HG02973 (cell line): ENCODE results near the gene MDP1.

Experiments
- ATAC-seq: cut with Tn5 transposase; IDR thresholded peaks from one replicate; pipeline ENCODE4 v1.9.1; 2021; ENCODE audit warnings: moderate library complexity; ENCODE audit not compliant: unreplicated experiment

Gene MDP1

DNA sequence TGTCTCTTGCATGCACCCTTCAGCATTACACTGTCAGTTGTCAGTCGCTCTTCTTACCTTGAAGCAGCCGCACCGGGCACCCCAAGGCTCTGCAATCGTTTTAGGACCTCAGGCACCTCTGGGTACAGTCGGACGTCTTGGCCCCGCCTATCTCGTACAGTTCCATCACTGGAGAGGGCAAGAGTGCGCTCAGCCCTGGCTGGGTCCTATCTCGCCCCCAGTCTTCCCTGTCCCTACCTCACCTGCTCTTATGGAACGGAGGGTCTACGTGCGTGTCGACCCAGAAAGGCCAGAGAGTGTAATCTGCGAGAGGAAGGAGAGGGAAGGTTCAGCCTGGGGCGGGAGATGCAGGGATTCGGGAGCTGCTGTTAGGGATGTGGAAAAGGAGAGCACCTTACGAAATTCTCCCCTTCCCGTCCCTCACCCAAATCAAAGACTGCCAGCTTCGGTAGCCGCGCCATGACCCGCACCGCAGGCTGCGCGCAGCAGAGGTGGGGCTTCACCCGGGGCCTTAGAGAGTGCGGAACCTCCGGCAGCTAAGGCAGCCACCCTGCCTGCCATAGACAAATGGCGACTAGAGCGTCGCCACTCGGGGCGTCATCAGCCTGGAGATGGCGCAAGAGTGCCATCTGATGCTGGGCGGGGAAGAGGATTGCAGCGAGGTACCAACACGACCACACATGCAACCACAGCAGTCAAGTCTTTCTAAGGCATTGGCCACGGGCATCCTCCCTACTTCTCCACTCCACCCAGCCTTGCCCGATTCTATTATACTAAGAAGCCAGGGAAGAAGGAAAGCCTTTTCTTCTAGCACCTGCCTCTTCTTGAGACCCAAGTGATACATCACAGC is at the start of gene MDP1:
Gene MDP1 (minus strand): TSS at position 572 of the 850 bp plus-strand sequence. CDS start 111 bp downstream, at position 461.
- peak; percentile 57 for ATAC-seq

DNA sequence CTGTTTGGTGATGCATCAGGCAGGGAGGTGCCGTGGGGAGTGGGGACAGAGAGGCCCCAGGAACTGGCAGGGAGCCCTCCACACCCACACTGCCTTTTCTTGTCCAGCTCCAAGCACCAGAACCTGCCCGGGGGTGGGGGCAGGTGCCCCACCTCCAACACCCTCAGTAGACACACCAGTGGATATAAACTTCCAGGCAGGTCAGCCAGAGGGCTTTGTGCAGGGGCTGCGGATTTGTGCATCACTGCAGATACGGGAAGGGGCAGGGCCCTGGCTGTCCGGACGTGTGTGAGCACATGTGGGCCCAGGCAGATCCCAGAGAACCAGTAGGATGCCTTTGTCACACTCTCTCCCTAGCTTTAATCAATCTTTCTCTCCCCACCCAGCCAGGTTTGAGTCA is 48.4 kb upstream of the MDP1 start:
- no peak for ATAC-seq

DNA sequence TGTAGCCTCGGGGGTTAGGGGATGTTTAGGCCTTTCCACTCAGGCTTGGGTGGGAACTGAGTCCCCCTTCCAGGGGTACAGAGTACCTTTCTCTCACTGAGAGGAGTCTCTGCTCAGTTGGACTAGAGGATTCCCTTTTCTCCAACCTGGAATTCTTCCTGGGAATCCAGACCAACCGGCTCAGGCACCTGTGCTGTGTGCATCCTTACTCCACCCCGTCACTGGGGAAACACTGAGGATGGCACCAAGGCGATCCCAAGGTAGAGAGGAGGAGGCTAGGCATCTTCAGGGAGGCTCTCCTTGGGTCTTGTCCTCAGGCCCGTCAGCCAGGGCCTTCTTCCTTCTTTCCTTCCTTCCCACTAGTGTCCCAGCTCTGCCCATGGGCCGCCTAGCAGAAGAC is 48.0 kb upstream of the MDP1 start:
- ATAC-seq: no peak

DNA sequence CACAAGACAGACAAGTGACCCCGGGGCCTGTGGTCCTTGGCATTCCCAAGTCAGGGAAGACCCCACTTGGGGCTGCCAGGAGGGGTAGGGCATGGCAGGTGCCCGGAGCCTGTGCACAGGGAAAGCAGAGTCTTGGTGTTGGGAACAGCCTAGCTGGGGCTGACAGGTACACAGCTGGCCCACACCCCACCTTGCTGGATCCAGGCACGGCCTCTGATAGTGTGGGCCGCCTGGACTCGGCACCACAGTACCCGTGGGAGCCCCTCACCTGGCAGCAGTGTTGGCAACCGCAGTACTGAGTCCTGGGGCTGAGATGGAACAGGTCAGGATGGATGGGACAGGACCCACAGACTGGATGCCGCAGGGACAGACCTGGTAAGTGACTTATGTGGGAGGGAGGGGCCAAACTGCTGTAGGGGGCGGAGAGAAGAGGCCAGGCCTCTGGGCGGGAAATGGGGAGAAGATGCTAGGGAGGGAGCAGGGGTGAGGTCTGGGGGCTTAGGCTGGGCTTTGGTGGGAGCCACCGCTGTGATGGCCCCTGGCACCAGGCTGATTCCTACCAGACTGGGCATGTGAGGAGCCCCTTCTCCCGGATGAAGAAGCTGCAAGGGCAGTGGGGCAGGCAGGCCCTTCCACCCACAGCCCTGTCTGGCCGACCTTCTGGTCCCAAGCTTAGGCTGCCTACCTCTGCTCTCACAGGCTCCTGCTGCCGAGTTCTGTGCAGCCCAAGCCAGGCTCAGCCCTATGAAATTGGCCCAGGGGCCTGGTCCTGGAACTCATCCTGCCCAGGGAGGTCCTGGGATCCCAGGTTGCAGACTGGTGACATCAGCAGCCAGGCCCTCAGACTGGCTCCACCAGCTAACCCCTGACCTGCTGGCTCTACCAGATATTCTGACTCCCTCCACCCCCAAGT is 47.2 kb upstream of the MDP1 start, which contains the start of gene TGM1:
Gene TGM1 (minus strand): TSS at position 357 of the 913 bp plus-strand sequence. CDS start 825 bp downstream, outside the sequence.
- ATAC-seq: no peak

DNA sequence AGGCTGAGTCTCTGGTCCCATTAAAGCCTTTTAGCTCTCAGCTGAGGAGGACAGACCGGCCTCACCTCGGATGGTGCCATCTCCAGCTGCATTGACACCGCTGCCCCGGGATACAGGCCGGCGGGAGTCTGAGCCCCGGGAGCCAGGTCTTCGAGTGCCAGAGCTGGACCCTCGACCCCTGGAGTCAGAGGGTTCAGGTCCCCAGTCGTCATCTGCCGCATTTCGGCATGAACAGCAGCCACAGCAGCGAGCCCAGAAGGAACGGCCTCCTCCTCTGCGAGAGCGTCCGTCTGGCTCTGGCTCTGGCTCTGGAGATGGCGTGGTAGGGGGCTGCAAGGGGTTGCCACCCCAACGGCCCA is 46.1 kb upstream of the MDP1 start:
- ATAC-seq: no peak

DNA sequence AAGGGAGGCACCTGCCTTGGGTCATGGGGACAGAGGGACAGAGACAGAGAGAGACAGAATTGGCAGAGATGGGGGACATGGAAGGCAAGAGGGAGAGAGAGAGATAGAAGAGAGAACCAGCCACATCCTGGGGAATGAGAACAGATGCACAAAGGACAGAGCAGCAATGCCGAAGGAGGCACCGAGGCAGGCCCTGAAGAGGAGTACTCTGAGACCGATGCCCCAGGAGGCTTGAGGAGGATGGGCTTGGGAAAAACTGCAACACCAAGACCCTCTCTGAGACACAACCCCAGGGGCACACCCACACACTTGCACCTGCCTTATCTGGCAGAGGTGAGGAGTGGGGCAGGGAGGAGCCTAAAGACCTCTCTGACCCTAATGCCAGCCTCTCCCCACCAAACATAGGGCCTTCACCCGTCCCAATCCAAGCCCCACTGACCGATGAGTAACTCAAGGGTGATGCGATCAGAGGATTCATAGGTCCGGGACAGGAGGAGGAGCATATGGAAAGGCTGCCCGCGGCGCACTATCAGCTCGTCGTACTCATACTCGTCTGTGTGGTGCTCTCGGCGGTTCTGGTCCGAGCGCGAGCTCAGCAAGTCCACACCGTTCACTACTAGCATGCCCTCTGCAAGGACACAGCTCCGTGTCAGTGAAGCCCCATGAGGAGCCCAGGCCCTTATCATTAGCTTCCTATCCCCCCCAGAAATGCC is 45.5 kb upstream of the MDP1 start:
- no peak for ATAC-seq

DNA sequence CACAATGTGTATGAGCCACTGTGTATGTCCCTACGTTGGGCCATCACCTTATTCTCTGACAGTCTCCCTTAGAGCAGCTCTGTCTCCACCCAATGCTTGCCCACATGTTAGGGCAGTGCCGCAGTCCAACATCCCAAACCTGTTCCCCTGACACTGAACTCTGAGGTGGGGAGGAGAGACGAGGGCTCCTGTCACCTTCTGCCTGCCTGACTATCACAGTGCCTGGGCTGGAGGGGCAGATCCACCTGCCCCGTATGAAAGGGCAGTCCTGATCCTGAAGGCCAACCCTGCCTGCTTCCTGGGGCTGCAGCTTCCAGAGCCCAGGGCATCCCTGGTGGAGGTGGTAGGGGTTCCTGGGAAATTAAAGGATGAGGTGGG is 44.9 kb upstream of the MDP1 start:
- ATAC-seq: no peak

DNA sequence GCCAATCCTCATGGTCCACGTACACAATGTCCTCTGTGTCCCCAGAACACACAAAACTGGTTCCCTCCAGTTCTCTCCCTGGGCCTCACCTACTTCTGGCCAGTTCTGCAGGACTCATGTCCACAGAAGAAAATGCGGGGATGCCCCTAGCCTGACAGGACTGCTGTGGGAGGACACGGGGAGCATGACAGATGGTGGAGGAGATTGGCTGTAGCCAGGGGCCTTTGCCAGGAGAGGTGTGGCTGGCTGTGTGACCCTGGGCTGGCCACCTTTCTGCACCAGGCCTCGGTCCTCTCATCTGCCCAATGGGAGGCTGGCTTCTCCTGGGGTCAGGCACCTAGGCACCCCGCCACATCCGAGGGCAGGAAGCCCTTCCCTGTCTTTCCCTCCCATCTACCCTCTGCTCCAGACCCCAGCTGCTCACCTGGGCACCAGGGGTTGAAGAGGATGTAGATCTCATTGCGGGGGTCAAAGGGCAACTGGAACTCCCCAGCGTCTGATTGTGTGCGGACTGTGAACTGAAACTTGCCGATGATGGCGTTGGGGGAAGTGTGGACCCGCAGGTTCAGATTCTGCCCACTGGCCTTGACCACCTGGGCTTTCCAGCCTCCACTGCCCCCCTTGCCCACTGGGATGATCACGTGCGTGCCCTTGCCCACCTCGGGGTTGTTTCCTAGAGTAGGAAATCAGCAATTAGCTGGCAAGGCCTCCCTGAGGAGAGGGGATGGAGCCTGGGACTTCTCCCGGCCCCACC is 44.3 kb upstream of the MDP1 start:
- ATAC-seq: no peak

DNA sequence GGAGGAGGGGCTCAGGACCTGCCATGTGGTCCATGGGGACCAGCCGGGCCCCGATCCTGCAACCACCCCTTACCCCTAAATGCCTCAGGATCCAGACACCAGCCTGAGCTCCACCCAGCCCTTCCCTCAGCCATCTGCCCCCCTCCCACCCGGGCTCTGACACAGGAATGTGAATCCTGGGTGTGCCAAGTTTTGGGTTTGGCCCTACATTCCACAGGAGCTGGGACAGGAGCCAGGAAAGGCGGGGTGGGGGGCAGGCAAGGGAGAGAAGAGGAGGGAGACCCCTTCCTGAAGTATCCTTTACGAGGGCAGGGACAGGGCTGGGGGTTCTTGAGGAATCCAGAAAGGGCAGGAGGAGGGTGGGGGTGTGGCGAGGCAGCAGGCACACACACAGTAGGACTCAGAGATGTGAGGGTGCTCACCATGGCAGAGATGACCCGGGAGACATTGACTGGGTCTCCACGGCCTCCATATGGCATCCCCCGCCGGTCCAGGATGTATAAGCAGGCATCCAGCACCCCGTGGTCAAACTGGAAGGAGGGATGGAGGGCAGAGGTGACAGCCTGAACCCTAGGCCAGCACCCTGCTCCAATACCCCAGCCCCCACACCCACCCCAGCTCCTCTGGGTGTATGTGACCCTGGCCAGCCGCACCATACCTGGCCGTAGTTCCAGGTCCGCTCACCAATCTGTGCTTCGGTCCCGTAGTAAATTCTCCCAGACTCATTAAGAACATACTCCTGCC is 43.6 kb upstream of the MDP1 start:
- ATAC-seq: no peak

DNA sequence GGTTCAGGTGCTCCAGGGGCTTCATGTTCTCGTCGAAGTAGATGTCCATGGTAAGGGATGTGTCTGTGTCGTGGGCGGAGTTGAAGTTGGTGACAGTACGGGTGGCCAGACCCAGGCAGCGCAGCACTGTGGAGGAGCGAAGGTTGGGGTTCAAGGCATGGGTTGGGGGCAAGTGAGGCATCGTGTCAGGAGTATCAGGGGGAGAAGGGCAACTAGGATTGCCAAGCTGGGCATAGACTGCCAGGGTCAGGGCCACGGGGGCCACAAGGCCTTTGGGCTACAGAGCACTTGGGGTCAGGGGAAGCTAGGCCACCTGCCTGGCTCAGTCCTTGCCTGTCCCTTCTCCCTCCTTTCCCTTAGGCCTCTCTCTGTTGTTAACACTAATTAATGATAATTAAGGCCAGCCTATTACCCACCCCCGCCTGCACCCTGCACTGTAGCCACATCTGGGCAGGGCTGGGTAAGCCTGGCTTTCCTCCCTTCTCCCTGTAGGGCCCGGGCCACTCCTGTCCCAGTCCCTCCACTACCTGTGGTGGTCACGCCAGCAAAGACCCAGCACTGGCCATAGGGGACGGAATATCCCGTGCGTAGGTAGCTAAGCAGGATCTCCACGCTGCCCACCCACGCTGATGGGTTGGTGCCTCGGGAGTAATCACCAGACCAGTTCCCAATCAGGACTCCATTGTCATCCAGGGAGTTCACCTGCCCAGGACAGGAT is 42.8 kb upstream of the MDP1 start:
- ATAC-seq: no peak

DNA sequence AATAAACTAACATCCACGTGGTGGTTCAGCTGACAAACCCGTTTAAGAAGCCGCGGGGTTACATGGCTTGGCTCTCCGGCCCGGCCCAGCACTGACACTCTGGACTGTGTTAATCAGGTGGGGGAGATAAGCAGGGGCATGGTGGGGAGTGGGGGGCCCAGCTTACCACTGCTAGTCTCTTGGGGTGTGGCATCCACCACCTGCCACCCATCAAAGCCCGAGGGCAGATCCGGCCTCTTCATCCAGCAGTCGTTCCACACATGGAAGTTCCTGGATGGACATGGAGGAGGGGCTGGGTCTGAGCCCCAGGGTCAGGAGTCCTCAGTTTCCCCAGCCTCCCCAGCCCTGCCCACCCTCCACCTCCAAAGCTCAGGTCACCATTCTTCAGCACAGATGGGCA is 42.3 kb upstream of the MDP1 start:
- no peak for ATAC-seq

DNA sequence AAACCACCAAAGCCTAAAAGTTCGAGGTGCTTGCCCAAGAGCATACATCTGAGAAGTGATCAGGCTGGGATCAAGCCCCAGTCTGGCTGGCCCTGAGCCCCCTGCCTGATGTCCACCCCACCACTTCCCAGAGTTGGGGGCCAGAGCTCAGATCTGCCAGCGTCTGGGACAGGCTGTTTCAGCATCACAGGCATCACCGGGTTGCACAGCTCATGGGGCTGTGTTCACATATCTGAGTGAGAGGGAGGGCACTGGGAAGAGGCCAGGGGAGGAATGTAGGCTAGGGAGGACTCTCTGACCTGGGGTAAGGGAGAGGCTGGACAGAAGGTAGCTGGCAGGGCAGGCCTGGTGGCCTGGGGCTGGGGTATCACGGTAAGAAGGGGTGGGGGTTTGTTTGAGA is 41.1 kb upstream of the MDP1 start:
- no peak for ATAC-seq

DNA sequence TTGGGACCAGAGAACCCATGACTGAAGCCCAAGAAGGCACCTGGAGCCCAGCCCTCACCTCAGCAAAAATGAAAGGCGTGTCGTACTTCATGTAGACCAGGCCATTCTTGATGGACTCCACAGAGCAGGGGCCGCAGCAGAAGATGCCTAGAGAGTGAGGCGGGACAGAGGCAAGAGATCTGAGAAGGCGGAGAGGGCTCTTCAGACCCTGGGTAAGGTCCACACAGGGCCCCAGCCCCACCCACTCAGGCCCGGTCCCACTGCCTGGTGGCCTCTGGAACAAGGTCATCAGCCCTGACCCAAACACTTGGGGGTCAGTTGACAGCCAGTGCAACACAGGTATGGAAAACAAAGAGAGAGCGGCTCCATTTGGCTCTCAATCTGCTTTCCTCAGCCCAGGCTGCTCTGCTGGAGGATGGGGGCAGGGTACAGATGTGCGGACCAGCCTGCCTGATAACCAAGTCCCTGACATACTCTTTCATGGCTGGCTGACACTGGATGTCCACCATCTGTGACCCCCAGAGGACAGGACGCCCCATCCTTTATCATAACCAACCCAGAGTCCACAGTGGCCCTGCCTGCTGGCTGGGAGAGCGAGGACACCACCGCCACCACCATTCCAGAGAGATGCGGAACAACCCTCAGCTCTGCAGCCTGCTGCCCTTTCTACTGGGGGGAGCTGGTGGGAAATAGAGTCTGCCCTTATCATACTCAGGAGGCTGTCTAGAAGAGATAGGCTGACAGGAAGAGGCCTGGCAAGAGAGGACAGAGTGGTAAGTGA is 40.3 kb upstream of the MDP1 start:
- ATAC-seq: no peak

DNA sequence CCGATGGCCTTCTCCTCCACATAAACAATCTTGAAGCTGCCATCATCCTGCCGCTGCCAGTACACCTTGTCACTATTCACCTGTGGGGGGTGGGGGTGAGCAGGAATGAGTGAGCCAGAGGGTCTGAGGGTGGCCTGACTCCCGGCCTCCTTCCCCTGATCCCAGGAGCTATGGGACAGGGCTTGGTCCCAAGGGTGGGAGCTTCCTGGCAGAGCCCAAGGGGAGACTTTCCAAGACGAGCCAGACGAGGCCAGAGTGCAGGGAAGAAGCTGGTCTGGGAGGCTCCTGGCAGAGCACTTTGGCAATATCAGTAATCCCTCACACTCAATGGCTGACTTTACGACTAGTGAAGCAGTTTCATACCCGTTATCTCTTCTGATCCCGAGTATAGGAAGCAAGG is 39.6 kb upstream of the MDP1 start:
- no peak for ATAC-seq

DNA sequence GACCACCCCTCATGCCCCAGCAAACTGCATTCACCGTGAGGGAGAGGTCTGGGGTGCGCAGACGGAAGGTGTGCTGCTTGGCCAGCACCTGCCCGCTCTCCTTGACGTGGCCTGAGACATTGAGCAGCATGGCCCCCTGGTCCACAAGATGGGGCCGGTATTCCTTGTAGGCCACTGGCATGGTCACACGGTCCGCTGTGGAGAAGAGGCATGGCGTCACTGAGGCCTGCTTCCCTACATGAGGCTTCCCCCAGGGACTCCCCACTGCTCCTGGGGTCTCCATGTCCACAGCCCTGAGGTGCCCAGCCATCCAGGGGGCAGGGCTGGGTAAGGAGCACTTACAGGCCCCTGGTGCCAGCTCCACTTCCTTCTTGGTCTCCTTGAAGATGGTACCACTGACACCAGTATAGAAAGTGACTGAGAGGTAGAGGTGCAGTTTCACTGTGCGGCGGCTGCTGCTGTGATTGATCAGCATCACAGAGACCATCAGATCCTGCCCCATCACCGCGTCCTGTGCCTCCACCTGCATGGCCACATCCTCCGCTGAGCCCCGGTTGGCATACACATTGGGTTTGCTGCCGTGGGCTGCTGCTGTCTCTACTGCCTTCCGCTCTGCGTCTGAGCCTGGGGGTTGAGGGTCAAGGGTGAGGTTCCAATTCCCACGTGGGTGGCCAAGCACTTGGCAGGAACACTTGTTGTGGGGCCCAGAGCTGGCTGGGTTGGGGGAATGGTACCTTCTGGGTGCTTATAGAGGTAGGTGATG is 38.9 kb upstream of the MDP1 start:
- ATAC-seq: no peak

DNA sequence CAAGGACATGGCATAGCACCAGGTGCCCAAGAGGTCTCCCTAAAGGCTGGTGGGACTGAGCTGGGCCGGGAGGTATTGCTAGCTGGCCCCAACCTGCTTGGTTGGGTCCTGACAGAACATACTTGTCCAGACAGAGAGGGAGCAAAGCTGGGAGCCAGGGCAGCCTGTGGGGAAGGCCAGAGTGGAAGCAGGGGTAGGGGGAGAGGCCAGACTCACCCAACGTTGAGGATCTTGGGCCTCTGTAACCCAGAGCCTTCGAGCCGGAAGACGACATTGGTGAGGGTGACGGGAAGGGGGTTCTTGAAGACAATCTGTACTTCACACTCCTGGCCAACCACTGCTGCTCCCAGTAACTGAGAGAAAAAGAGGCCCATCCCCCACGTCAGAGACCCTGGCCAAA is 38.1 kb upstream of the MDP1 start:
- ATAC-seq: no peak

DNA sequence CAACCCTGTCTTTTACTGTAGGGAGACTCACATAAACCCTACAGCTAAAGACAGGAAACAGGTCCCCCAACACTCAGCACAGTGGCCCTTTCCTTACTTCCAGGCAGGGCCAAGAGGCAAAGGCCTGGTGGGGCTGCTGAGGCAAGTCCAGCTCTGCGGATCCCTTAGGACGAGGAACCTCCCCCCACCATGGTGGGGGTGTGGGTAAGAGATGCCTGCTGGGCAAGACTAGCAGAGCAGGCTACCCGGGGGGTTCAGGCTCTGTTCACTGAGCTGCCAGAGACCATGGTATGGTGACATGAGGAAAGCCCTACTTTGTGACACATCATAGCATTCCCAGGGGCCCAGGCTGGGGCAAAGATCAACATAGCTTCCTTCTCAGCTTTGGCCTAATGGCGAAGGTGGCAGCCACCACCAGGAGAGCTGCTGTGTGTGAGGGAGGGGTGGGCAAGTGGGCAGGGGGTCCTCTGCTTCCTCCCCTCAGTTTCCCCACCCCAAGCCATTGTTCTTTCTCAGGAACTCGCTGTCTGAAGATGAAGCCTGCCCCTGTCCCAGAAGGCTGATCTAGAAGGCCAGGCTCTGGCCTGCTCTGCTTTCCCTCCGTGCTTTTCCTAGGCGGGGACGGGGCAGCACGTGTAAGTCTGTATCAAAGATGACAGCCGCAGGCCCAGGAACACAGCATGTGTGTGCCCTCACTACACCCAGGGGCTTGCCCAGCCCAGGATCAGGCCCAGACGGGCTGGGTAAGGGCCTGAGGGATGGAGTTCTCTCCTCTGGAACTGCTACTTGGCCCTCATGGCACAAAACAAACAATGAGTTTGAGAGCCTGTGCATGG is 36.6 kb upstream of the MDP1 start:
- ATAC-seq: no peak
